ENCODE results near the gene FAM107B. TPM values are rescaled to one million over a fixed set of nuclear protein-coding genes. Genes with fewer than 3 reads are reported as not detected.

Gene FAM107B
- total RNA-seq, 4 donors from 2014 or later: 24.1 to 69.7 (median 43.2) TPM

GRCh38 chr10:14605231-14605925, 169.3 kb downstream of the FAM107B start:
- Histone ChIP-seq H3K27me3 (no peaks in the 10 kb centered on the region), H3K4me3 (peak overlapping the region; percentile 47 to 49), H3K9me3 (no peaks in the 10 kb centered on the region), H3K27ac (peak overlapping the region; percentile 79 to 84), H3K36me3 (no peaks in the 10 kb centered on the region), H3K4me1 (peaks cover 6 to 8% of the 10 kb centered on the region in 2 donors)
- TF ChIP-seq, protein P1, sequence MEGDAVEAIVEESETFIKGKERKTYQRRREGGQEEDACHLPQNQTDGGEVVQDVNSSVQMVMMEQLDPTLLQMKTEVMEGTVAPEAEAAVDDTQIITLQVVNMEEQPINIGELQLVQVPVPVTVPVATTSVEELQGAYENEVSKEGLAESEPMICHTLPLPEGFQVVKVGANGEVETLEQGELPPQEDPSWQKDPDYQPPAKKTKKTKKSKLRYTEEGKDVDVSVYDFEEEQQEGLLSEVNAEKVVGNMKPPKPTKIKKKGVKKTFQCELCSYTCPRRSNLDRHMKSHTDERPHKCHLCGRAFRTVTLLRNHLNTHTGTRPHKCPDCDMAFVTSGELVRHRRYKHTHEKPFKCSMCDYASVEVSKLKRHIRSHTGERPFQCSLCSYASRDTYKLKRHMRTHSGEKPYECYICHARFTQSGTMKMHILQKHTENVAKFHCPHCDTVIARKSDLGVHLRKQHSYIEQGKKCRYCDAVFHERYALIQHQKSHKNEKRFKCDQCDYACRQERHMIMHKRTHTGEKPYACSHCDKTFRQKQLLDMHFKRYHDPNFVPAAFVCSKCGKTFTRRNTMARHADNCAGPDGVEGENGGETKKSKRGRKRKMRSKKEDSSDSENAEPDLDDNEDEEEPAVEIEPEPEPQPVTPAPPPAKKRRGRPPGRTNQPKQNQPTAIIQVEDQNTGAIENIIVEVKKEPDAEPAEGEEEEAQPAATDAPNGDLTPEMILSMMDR (IDR thresholded peaks at IDR 0.05): no peak
- no peak for TF ChIP-seq POLR2A (IDR thresholded peaks at IDR 0.05)
- DNase-seq: no peak
- intact Hi-C loops (cut with DNase I; ENCODE audit: low total_unique reads): no loop called here

GRCh38 chr10:14604181-14605142, 170.2 kb downstream of the FAM107B start:
- TF ChIP-seq POLR2A (IDR thresholded peaks at IDR 0.05): peak; percentile 72
- TF ChIP-seq, protein P1 (IDR thresholded peaks at IDR 0.05): no peak
- no peaks in the 10 kb centered on the region for H3K36me3 ChIP-seq
- H3K27ac ChIP-seq: peak overlapping the region; percentile 79 to 84
- no peaks in the 10 kb centered on the region for H3K27me3 ChIP-seq
- DNase-seq: peak; percentile 81 to 83
- intact Hi-C loops (cut with DNase I; ENCODE audit: low total_unique reads): no loop called here
- peak overlapping the region; percentile 49 to 56 for H3K4me3 ChIP-seq
- H3K9me3 ChIP-seq: no peaks in the 10 kb centered on the region
- peaks cover 6 to 8% of the 10 kb centered on the region in 2 donors for H3K4me1 ChIP-seq

- peak overlapping the region; percentile 36 to 56 for H3K4me3 ChIP-seq
- H3K4me1 ChIP-seq: peaks cover 6 to 8% of the 10 kb centered on the region in 2 donors
- H3K36me3 ChIP-seq: no peaks in the 10 kb centered on the region
- TF ChIP-seq POLR2A (IDR thresholded peaks at IDR 0.05): no peak
- TF ChIP-seq, protein P1 (IDR thresholded peaks at IDR 0.05): no peak
- intact Hi-C loops (cut with DNase I; ENCODE audit: low total_unique reads): no loop called here
- H3K27me3 ChIP-seq: no peaks in the 10 kb centered on the region
- H3K9me3 ChIP-seq: no peaks in the 10 kb centered on the region
- no peak for DNase-seq
- peak overlapping the region; percentile 70 to 84 for H3K27ac ChIP-seq
Measured at GRCh38 chr10:14603534-14604102, 171.1 kb downstream of the FAM107B start.

DNA sequence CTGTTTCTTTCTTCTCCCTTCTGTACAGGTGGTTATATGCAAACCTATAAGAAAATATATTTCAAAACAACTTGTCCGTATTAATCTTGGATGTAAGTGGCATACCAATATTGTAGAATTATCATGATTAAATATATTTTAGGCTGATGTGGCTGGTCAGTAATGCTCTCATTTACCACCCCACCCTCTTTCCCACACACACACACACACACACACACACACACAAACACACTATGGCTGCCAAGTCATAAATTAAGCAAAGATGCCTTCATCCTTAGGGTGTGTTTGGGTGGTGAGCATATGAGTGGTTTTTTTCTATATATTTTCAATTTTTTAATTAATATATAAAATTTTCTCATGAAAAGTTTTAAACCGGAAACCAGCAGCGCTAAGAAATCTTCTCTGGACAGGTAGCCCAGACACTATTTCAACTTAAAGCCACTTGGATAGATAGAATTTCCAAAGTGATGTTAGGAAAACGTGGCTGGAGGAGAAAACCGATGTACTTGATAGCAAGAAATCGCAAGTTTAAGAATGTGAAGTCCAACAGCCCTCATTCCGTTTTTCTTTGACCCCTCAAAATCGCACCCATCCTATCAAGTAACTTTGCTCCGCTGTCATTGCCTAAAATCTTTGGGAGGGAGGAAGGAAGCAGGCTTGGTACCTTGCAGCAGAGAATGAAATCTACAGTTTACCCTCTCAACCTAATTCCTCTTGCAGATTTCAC, 171.7 kb downstream of the FAM107B start:
- Histone ChIP-seq H3K9me3 (no peaks in the 10 kb centered on the region), H3K4me3 (peak overlapping the region; percentile 36 to 56), H3K27ac (peak overlapping the region; percentile 65 to 84), H3K27me3 (no peaks in the 10 kb centered on the region), H3K36me3 (no peaks in the 10 kb centered on the region), H3K4me1 (peaks cover 6 to 8% of the 10 kb centered on the region in 2 donors)
- DNase-seq: no peak
- intact Hi-C loops (cut with DNase I; ENCODE audit: low total_unique reads): no loop called here
- no peak for TF ChIP-seq POLR2A (IDR thresholded peaks at IDR 0.05)
- TF ChIP-seq, protein P1 (IDR thresholded peaks at IDR 0.05): no peak

All from uterus (tissue), 4 donors.